ENCODE measurements around the gene TRIM10. TPM values are rescaled to one million over a fixed set of nuclear protein-coding genes. Genes with fewer than 3 reads are reported as not detected.

TRIM10 gene
- polyA plus RNA-seq: not detected

- no peak for DNase-seq
- Mint-ChIP-seq H3K27me3 (ENCODE audit: low read depth in 3 of 3) (peaks cover 0 to 6% (median 5%) of the 10 kb centered on the region in 3 donors), H3K4me1 (no peaks in the 10 kb centered on the region), H3K36me3 (no peaks in the 10 kb centered on the region), H3K9me3 (no peaks in the 10 kb centered on the region), H3K27ac (no peak within 1 kb of the TSS), H3K4me3 (no peak within 1 kb of the TSS)
Measured at GRCh38 chr6:30160785-30161531, at the start of gene TRIM10. Gene TRIM10 (minus strand): TSS chr6:30161211. CDS start chr6:30160858, 353 bp downstream.

- peak overlapping the region in 3 of 5 donors; percentile 0 to 59 (median 38) for H3K4me3 Mint-ChIP-seq
- H3K27me3 Mint-ChIP-seq (ENCODE audit: low read depth in 3 of 3): peaks cover 0 to 7% (median 3%) of the 10 kb centered on the region in 3 donors
- no peaks in the 10 kb centered on the region for H3K9me3 Mint-ChIP-seq
- peak overlapping the region in 1 of 6 donors; percentile 71 for H3K27ac Mint-ChIP-seq
- H3K36me3 Mint-ChIP-seq: peaks cover 0 to 4% (median 0%) of the 10 kb centered on the region in 3 donors
- DNase-seq: no peak
- peaks cover 79 to 87% of the 10 kb centered on the region in 2 donors for H3K4me1 Mint-ChIP-seq
Measured at GRCh38 chr6:30207619-30208295, 46.7 kb upstream of the TRIM10 start.

- peaks cover 0 to 4% (median 0%) of the 10 kb centered on the region in 3 donors for H3K27me3 Mint-ChIP-seq (ENCODE audit: low read depth in 3 of 3)
- no peak overlapping the region for H3K4me3 Mint-ChIP-seq
- H3K27ac Mint-ChIP-seq: no peak overlapping the region
- peaks cover 0 to 4% (median 0%) of the 10 kb centered on the region in 3 donors for H3K36me3 Mint-ChIP-seq
- H3K9me3 Mint-ChIP-seq: no peaks in the 10 kb centered on the region
- DNase-seq: no peak
- H3K4me1 Mint-ChIP-seq: peaks cover 76 to 87% of the 10 kb centered on the region in 2 donors
Measured at GRCh38 chr6:30206799-30207618, 46.0 kb upstream of the TRIM10 start.

- H3K27ac Mint-ChIP-seq: peak overlapping the region in 1 of 6 donors; percentile 69
- peaks cover 0 to 1% (median 0%) of the 10 kb centered on the region in 3 donors for H3K36me3 Mint-ChIP-seq
- peaks cover 0 to 4% (median 0%) of the 10 kb centered on the region in 3 donors for H3K27me3 Mint-ChIP-seq (ENCODE audit: low read depth in 3 of 3)
- no peak for DNase-seq
- H3K9me3 Mint-ChIP-seq: no peaks in the 10 kb centered on the region
- peaks cover 74 to 87% of the 10 kb centered on the region in 2 donors for H3K4me1 Mint-ChIP-seq
- H3K4me3 Mint-ChIP-seq: peak overlapping the region in 1 of 5 donors; percentile 7
Measured at GRCh38 chr6:30206152-30206551, 45.1 kb upstream of the TRIM10 start.

GRCh38 chr6:30204116-30204515, 43.1 kb upstream of the TRIM10 start:
- H3K9me3 Mint-ChIP-seq: no peaks in the 10 kb centered on the region
- H3K27me3 Mint-ChIP-seq (ENCODE audit: low read depth in 3 of 3): peaks cover 0 to 4% (median 0%) of the 10 kb centered on the region in 3 donors
- H3K27ac Mint-ChIP-seq: peak overlapping the region in 3 of 6 donors; percentile 33 to 55 (median 34)
- peaks cover 67 to 81% of the 10 kb centered on the region in 2 donors for H3K4me1 Mint-ChIP-seq
- H3K36me3 Mint-ChIP-seq: peaks cover 0 to 5% (median 4%) of the 10 kb centered on the region in 3 donors
- no peak overlapping the region for H3K4me3 Mint-ChIP-seq
- no peak for DNase-seq

- H3K9me3 Mint-ChIP-seq: no peaks in the 10 kb centered on the region
- peak overlapping the region in 1 of 6 donors; percentile 23 for H3K27ac Mint-ChIP-seq
- no peak overlapping the region for H3K4me3 Mint-ChIP-seq
- H3K4me1 Mint-ChIP-seq: peaks cover 52 to 67% of the 10 kb centered on the region in 2 donors
- DNase-seq: no peak
- peaks cover 0 to 4% (median 0%) of the 10 kb centered on the region in 3 donors for H3K27me3 Mint-ChIP-seq (ENCODE audit: low read depth in 3 of 3)
- peaks cover 0 to 16% (median 5%) of the 10 kb centered on the region in 3 donors for H3K36me3 Mint-ChIP-seq
Measured at GRCh38 chr6:30202366-30202765, 41.4 kb upstream of the TRIM10 start.

GRCh38 chr6:30200551-30201281, 39.7 kb upstream of the TRIM10 start:
- H3K27ac Mint-ChIP-seq: peak overlapping the region in 3 of 6 donors; percentile 30 to 50 (median 44)
- peaks cover 0 to 2% (median 0%) of the 10 kb centered on the region in 6 donors for H3K9me3 Mint-ChIP-seq
- peaks cover 44 to 57% of the 10 kb centered on the region in 2 donors for H3K4me1 Mint-ChIP-seq
- DNase-seq: no peak
- no peak overlapping the region for H3K4me3 Mint-ChIP-seq
- H3K36me3 Mint-ChIP-seq: peaks cover 3 to 26% (median 12%) of the 10 kb centered on the region in 3 donors
- H3K27me3 Mint-ChIP-seq (ENCODE audit: low read depth in 3 of 3): peaks cover 0 to 1% (median 0%) of the 10 kb centered on the region in 3 donors

GRCh38 chr6:30198166-30199084, 37.4 kb upstream of the TRIM10 start:
- H3K27me3 Mint-ChIP-seq (ENCODE audit: low read depth in 3 of 3): peaks cover 0 to 2% (median 1%) of the 10 kb centered on the region in 3 donors
- H3K27ac Mint-ChIP-seq: peak overlapping the region in 1 of 6 donors; percentile 4
- peaks cover 3 to 34% (median 12%) of the 10 kb centered on the region in 3 donors for H3K36me3 Mint-ChIP-seq
- H3K9me3 Mint-ChIP-seq: peaks cover 0 to 2% (median 0%) of the 10 kb centered on the region in 6 donors
- DNase-seq: no peak
- no peak overlapping the region for H3K4me3 Mint-ChIP-seq
- peaks cover 30 to 37% of the 10 kb centered on the region in 2 donors for H3K4me1 Mint-ChIP-seq

- Mint-ChIP-seq H3K27ac (peak overlapping the region in 1 of 6 donors; percentile 54), H3K4me3 (no peak overlapping the region), H3K4me1 (peaks cover 18 to 22% of the 10 kb centered on the region in 2 donors), H3K36me3 (peaks cover 3 to 37% (median 12%) of the 10 kb centered on the region in 3 donors), H3K27me3 (ENCODE audit: low read depth in 3 of 3) (peaks cover 0 to 2% (median 1%) of the 10 kb centered on the region in 3 donors), H3K9me3 (peaks cover 0 to 2% (median 0%) of the 10 kb centered on the region in 6 donors)
- DNase-seq: no peak
Measured at GRCh38 chr6:30196376-30196775, 35.4 kb upstream of the TRIM10 start.

- peak overlapping the region in 1 of 6 donors; percentile 54 for H3K27ac Mint-ChIP-seq
- H3K4me3 Mint-ChIP-seq: no peak overlapping the region
- H3K4me1 Mint-ChIP-seq: peaks cover 15 to 18% of the 10 kb centered on the region in 2 donors
- peaks cover 0 to 2% (median 1%) of the 10 kb centered on the region in 3 donors for H3K27me3 Mint-ChIP-seq (ENCODE audit: low read depth in 3 of 3)
- H3K9me3 Mint-ChIP-seq: peaks cover 0 to 2% (median 0%) of the 10 kb centered on the region in 6 donors
- no peak for DNase-seq
- H3K36me3 Mint-ChIP-seq: peaks cover 3 to 42% (median 12%) of the 10 kb centered on the region in 3 donors
Measured at GRCh38 chr6:30195951-30196350, 34.9 kb upstream of the TRIM10 start.

GRCh38 chr6:30194797-30195690, 34.0 kb upstream of the TRIM10 start:
- Mint-ChIP-seq H3K4me1 (peaks cover 8 to 10% of the 10 kb centered on the region in 2 donors), H3K27ac (peak overlapping the region in 4 of 6 donors; percentile 27 to 69 (median 56))

More at GRCh38 chr6:30194797-30195690, 34.0 kb upstream of the TRIM10 start:
- DNase-seq: no peak
- peaks cover 0 to 2% (median 1%) of the 10 kb centered on the region in 3 donors for H3K27me3 Mint-ChIP-seq (ENCODE audit: low read depth in 3 of 3)
- peaks cover 0 to 2% (median 0%) of the 10 kb centered on the region in 6 donors for H3K9me3 Mint-ChIP-seq
- H3K4me3 Mint-ChIP-seq: peak overlapping the region in 1 of 5 donors; percentile 40
- H3K36me3 Mint-ChIP-seq: peaks cover 4 to 48% (median 10%) of the 10 kb centered on the region in 3 donors
